ENCODE measurements around the gene SGMS1.
"Not testable (repeated sequence)": the region's sequence is repeated elsewhere in the genome, so short reads cannot be mapped to it uniquely, and the experiment has no call there.

Gene SGMS1

DNA sequence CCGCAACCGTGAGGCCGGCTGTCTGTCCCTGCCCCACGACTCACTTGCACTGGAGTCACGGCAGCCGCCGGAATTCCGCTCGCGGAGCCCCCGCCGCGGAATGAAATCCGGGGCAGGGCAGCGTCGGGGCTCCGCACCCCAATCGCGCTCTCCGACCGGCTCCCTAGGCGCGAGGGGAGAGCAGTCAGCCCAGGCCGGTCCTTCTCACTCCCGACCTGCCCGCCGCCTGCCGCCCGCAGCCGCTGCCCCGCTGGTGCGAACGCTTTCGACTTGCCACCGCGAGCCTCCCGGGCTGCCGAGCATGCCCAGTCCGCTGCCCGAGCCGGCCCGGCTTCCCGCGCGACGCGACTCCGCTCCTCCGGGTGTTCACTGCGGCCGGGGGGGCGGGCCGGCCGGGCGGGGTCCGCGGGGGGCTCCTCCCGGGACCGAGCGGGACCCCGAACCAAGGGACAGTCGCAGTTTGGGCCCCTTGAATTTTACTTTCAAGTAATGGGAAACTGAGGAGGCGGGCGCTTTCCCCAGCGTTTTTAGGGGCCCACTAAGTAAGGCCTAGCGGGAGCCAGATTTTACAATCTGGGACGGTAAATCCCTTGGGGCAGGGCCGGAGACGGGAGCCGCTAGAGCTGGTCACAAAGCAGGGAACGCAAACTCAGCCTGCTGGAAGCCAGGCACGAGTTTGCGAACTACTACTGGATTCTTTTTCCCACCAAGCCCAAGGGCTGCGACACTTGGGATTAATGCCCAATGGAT is at the start of gene SGMS1:
TSS of gene SGMS1 (minus strand) at position 294 of the 750 bp plus-strand sequence. CDS start 279,842 bp downstream, outside the sequence.
- peak; percentile 81 for DNase-seq (ENCODE audit: low spot score)

- peak; percentile 41 for DNase-seq (ENCODE audit: low spot score)
Observed at GRCh38 chr10:50672152-50672551, 48.4 kb upstream of the SGMS1 start.

DNA sequence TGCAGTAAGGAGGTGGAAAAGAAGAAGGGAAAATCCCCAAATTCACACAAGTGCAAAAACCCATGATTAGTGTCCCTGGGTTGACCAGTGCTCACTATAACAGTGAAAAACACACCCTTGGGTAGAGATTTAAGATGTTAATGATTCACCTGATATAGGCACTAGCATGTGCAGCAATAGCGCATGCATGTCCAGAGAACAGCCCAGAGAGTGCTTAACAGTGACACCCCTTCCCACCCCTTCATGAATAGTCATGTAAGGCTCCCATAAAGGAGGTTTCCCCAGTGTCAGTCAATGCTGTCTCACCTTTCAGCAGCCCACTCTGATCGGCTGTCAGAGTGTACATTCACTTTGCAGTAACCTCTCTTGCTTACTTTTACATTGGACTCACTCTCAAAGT is 47.9 kb upstream of the SGMS1 start:
- not testable (repeated sequence) for DNase-seq (ENCODE audit: low spot score)

GRCh38 chr10:50669957-50670356 is 46.2 kb upstream of the SGMS1 start:
- DNase-seq (ENCODE audit: low spot score), result not testable (repeated sequence)

DNA sequence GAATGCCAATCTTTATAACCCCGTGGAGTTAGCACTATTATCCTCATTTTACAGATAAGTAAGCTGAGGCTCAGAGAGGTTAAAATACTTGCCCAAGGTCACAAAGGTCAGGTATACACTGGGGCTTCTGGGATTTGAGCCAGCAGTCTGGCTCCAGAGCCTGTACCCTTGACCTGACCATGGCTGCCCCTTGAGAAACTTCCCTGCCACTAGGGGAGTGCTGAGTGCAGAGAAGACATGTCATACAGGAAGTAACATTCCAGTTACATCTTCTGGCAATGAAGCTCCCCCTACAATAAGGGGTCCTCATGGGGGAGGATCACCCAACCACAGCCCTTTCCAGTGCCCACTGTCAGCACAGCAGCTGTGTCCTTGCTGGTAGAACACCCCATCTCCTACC is 43.6 kb upstream of the SGMS1 start:
- not testable (repeated sequence) for DNase-seq (ENCODE audit: low spot score)

- not testable (repeated sequence) for DNase-seq (ENCODE audit: low spot score)
Observed at GRCh38 chr10:50662420-50662819, 38.7 kb upstream of the SGMS1 start.

- DNase-seq (ENCODE audit: low spot score), result not testable (repeated sequence)
Observed at GRCh38 chr10:50661563-50661962, 37.8 kb upstream of the SGMS1 start.

GRCh38 chr10:50659865-50660730 is 36.3 kb upstream of the SGMS1 start:
- DNase-seq (ENCODE audit: low spot score), result peak; percentile 32

GRCh38 chr10:50659016-50659864 is 35.5 kb upstream of the SGMS1 start:
- DNase-seq (ENCODE audit: low spot score), result not testable (repeated sequence)

DNA sequence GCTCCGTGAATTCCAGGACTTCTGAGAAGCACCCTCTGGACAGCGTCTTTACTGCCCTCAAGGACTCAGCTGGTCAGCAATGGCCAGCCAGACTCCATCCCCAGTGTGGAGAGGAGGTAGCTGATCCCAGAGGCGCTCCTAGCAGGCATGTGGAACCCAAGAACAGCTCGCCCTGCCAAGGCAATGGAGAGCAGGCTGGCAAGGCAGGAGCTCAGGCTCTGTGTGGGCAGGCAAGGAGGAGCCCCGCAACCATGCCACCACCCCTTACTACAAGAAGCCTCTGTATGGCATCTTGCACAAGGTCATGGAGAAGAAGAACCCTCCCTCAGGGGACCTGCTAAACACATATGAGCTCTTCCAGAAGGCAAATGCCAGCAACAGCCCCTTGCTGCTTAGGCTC is 34.4 kb upstream of the SGMS1 start:
- no peak for DNase-seq (ENCODE audit: low spot score)

DNA sequence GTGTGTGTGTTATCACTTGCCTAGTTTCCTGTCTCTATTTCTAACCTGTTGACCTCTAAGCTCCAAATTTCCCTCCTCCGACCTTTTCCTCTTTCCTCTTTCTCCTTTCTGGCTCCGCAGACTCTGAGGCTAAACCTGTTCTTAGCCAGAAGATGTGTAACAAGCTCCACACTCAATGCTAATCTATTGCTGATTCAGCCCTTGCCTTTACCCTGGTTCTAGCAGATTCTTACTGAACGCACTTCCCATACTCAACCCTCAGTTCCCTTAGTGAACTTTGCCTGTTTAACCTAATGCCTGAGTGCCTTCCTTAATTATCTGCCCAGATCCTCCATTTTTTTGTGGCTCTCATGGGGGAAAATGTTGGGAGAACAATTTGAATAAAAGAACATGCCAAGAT is 30.0 kb upstream of the SGMS1 start:
- no peak for DNase-seq (ENCODE audit: low spot score)

GRCh38 chr10:50653142-50653541 is 29.4 kb upstream of the SGMS1 start:
- peak; percentile 42 for DNase-seq (ENCODE audit: low spot score)

DNA sequence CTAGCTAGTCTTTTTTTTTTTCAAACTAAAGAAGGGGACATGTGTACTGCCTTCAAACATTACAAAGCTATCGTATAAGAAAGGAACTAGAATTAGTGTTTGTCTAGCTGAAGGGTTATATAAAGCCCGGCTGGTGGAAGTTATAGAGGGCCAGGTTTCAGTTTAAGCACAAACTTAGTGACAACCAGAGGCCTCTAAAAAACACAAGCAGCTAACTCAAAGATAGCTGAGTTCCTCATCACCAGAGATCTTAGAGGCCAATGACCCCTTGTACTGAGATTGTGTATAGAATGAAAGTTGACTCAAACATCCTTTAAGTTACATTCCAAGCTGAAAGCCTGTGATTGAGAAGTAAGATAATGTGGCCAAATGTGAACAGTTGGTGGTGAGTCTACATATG is 28.1 kb upstream of the SGMS1 start:
- no peak for DNase-seq (ENCODE audit: low spot score)

GRCh38 chr10:50650481-50650880 is 26.7 kb upstream of the SGMS1 start:
- DNase-seq (ENCODE audit: low spot score), result no peak

DNA sequence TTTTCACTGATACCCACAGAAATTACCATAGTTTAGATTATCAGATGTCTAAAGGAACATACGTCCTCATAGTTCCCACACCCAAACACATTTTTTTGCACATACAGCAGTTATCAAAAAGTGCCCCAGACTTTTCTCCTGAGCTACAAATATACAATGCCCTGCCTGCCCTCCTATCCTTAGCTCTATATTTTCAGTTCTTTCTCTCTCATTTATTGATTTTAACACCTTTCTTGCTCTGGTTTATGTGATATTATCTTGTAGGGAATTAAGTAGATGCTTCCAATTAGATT is 25.1 kb upstream of the SGMS1 start:
- DNase-seq (ENCODE audit: low spot score), result no peak

DNA sequence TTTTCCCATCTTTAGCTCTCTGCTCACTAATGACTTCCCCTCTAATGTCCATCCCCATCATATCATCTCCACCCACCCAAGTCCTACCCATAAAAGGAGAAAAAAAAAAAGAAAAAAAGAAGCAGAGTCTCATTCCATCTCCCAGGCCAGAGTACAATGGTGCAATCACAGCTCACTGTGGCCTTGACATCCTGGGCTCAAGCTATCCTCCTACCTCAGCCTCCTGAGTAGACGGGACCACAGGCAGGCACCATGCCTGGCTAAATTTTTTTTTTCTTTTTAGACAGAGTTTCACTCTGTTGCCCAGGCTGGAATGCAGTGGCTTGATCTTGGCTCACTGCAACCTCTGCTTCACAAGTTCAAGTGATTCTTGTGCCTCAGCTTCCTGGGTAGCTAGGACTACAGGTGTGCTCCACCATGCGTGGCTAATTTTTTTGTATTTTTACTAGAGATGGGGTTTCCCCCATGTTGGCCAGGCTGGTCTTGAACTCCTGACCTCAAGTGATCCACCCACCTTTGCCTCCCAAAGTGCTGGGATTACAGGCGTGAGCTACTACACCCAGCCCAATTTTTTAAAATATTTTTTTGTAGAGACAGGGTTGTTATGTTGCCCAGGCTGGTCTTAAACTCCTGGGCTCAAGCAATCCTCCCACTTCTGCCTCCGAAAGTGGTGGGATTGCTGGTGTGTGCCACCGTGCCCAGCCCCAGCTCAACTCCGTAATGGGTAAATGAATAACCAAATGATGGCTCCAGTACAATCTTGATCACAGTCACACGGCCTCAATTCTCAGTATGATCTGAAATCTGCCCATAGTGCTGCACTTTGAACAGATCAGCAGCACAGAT is 24.6 kb upstream of the SGMS1 start:
- DNase-seq (ENCODE audit: low spot score), result no peak

- DNase-seq (ENCODE audit: low spot score), result not testable (repeated sequence)
Observed at GRCh38 chr10:50647350-50647749, 23.6 kb upstream of the SGMS1 start.

DNA sequence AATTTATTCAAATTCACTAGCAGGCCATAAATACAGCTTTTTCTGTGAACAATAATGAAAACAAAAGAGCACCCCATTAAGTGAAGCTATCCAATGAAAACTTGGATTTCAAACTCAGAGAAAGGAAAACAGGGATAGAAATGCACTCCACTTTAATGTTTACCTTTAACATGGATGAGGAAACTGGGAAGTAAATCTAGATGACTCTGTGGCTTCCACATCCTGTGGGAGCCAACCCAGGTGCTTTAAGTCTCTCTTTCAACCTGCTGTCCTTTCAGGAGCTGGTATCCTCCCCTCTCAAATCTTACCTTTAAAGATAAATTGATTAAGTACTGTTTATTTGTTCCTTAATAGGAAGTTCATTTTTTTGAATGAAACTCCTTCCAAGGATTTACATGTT is 21.5 kb upstream of the SGMS1 start:
- DNase-seq (ENCODE audit: low spot score), result no peak

DNA sequence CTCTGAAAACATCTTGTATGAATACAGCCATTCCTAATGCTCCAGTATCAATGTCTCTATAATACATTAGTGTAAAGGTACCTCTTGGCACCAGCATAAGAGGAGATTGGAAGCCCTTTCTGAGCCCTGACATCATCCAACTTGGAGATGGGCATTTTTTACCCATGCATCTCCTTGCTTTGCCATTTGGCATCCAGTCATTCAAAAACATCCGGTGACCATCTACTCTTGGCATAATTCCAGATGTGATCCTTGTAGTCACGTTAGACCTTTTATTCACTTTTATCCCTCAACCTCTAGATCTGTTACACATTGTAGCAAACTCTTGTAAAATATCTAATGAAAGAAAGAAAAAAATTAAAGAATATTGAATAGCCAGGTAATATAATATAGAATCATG is 17.9 kb upstream of the SGMS1 start:
- DNase-seq (ENCODE audit: low spot score), result no peak

GRCh38 chr10:50640238-50640637 is 16.5 kb upstream of the SGMS1 start:
- DNase-seq (ENCODE audit: low spot score), result no peak

All from CD4-positive, alpha-beta T cell treated with Interleukin-15 for 4 hours (primary cell).